Activated CD4-positive, alpha-beta T cell treated with anti-CD3 and anti-CD28 coated beads, Interleukin-2, Interleukin-6, amounts not matched to agents 100 ng/mL and 50 ng/mL, durations not matched to agents 16 hours and 8 hours (primary cell): ENCODE results near the gene STK25.

Source experiments
- DNase-seq: peaks from one replicate; pipeline ENCODE4 v3.0.0-alpha.2; 2020

Gene STK25

DNA sequence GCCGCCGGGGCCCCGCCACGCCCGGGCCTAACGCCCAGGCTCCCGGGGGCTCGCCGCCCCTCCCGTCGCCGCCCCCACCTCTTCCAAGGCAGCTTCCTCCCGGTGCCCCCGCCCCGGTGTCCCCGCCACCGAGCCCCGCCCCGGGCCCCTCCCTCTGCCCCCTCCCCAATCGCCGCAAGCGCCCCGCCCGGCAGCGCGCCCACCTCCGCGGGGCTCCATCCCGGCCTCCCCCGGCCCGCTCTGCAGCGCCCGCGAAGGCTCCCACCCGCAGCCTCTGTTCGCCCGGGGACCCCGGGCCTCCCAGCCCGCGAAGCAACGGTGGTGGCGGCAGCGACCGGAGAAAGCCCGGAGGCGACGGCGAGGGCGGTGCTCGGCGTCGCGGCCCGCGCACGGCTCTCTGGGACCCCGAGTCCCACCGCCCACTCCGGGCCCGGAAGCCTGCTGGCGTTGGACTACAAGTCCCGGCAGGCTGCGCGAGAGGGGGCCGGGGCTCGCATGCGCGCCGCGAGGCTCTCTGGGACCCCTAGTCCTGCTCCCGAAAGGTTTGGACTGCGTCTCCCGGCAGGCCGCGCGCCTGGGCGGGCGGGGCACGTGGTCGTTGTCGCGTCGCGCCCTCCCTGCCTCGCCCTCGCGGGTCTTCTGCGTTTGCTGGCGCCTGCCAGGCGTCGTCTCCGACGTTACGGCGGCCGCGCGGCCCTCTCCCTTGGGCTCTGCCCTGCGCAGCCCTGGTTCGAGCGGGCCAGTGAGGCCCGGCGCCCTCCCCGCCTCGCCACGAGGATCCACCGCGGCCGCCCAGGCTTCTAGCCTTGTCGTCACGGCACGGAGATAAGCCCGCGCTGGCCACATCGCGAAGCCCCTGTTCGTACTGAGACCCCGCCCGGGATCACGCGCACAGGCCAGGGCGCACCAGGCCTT lies at the start of gene STK25:
STK25 (minus strand) TSS at position 345 of the 915 bp plus-strand sequence. CDS start 549 bp downstream, outside the sequence.
- DNase-seq = peak; percentile 99

DNA sequence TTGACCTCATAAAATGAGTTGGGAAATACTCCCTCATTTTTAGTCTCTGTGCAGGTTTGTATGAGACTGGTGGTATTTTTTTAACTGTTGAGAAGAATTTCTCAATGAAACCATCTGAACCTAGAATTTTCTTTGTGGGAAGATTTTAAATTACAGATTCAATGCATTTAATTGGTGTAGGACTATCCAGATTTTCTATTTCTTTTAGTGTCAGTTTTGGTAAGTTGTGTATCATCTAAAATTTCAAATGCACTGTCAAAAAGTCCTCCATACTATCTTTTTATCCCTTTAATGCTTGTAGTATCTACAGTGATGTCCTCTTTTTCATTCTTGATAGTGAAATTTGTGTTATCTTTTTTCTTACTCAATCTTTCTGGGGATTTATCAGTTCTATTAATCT lies 48.4 kb upstream of the STK25 start:
- DNase-seq = no peak

DNA sequence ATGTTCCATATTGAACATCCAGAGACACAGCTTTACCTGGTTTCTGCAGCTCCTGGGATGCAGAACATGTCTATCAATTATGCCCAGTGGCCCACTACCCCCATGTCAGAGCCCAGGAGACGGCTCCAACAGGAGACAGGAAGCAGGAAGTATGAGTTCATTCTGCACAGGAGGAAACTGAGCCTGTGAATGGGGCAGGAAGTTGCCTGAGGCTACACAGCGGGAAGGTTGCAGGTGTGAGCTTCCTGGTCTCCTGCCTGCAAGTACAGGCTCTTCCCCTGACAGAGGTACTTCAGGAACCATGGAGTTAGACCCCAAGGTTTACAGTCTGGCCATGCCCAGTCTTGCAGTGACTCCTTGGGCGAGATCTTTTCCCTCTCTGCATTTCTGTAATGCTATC lies 47.3 kb upstream of the STK25 start:
- DNase-seq = no peak

DNA sequence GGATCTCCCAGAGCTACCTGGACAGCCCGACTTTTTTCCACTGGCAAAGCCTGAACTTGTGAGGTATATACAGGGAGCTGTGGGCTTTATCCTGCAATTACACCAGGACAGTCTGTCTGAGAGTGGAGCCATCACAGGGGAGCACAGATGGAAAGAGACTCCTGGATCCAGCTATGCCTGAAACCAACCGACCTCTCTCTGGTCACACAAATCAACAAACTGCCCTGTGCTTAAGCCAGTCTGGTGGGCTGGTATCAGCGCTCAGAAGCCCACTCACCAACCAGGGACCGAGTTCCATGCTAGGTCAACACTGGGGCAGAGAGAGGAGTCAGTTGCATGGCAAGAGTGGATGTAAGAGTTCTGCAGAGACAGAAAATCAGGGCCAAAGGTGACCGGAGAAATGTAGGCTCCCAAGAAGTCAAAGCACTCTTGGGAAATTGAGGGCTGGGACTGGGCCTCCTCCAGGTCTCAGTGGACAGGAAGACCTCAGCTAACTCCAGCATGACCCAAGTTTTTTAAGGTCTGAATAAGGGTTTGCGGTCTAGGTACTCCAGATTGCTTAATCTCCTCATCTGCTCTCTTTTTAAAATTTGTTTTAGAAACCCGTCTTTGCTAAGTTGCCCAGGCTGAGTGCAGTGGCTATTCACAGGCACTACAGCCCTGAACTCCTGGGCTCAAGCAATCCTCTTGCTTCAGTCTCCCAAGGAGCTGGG lies 46.4 kb upstream of the STK25 start:
- DNase-seq = no peak

DNA sequence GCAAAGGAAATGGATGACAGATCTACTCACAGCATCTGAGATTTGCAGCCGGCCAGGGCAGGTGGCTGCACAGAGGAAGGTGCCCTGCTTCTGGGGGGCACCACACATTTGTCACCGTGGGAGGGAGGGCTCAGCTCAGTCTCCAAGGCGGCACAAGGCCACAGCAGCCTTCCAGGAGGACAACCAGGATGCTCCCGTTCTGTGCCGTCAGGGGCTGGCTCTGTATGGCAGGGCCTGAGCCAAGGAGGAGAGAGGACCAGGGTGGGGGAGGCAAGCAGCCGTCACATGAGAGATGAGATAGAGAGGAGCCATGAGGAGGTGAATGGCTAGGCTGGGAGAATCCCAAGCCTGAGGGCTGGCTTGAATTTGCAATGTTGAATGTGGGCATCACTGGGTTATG lies 45.6 kb upstream of the STK25 start:
- DNase-seq = no peak

DNA sequence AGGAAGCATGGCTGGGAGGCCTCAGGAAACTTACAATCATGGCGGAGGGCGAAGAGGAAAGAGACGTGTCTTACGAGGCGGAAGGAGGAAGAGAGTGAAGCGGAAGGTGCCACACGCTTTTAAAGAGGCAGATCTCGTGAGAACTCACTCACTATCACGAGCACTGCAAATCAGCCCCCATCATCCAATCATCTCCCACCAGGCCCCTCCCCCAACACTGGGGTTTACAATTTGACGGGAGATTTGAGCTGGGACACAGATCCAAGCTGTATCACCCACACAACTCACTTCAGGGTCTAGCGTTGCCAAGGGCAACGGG lies 45.1 kb upstream of the STK25 start:
- no peak for DNase-seq

DNA sequence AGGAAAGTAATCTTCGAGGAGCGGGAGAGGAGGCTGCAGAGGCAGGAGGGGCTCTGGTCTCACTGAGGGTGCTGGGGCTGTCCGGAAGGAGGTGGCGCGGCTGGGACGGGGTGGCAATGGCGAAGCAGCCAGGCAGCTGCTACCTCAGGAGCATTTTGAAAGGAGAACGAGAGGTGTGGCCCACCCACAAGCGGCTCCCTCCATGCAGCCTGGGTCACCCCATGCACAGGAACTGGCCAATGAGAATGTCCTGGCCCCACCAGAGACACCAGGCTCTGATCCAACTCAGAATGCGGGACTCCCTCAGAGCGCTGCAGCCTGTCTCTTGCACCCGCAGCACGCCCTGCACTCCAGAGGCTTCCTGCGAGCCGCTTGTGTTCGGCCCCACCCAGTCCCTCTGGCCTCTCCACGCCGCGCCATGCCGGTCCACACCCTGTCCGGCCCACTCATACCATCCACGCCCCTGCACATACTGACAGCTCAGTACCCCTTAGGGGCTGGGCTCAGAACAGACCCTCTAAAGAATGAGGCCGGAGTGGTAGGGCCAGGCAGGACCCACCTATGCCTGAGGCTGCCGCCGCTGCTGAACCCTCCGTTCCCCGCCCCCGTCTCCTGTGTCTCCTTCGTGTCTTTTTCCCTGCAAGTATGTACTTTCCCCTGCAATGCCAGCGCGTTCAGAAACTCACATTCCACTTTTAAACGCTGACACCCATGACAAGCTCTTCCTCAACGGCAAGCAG lies 43.8 kb upstream of the STK25 start:
- no peak for DNase-seq

DNA sequence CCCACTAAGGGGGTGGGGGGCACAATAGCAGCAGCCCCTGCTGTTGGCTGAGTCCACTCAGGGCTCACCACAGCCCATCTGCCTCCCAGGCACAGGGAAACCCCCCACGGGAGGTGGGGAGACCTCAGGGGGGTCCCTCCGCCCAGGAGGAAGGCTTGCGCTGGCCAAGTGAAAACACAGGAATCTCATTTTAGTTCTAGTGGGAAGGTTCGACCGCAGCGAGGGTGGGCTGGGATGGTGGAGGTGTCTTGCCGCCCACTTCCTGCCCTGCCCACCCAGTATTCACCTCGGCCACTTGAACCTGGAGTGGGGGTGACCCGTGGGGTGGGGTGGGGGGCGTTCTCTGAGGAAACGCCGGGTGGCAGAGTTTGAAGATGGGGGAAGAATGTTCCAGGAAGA lies 43.2 kb upstream of the STK25 start:
- no peak for DNase-seq

DNA sequence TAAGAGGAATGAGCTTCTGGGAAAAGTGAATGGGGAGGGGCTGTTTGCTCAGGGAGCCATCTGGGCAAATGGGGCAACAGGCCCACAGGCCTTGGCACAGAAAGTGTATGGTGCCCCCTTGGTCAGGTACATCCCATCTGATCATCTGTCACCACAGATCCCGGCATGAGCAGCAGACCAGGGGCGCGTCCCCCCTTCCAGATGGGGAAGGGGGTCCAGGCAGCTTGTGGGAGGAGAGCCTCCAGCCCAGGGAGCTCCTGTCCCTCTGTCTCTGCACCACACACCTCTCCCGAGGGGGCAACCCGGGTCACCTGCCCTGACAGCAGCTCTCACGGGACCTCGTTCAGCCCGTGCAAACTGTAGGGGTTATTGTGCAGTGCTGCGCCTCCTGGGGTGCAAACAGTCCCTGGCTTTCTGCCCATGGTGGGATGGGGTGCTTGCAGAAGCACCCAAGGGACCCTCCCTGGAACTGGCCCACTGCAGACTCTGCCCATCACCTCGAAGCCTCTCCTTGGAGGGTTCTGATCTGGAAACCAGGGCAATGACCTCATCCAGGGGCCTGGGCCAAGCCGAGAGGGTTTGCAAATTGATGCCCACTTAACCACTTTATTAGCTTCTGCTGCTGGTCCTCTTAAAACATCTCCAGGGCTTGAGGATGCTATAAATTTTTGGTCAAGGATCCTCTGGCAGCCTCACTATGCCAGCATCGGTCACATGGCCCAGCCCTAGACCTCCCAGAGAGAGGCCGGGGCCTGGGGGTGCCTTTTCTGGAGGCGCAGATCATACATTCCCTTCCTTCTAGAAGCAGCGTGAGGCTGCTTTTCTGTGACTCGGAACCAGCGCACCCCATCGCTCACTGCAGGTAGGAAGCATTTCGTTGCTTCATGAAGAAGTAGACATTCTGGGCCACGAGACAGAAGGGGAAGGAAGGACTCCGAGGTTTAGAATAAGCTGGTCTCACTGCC lies 42.5 kb upstream of the STK25 start:
- no peak for DNase-seq

DNA sequence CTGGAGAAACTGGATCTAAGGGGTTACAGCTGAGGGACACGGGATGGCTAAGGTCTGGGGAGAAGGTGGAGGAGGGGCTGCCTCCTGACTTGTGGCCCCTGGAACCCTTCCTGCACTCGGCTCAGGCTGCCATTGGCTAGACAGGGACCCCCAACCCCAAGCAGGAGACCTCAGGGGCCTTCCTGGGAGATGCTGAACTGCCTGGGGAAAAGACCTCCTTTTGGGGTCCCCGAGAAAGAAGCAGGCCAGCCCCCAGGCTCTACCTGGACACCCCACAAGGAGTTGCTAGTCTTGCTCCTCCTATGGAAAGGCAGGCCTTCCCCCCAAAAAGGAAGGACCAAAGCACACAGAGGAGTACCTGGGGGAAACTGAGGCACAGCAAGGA lies 40.1 kb upstream of the STK25 start:
- no peak for DNase-seq

DNA sequence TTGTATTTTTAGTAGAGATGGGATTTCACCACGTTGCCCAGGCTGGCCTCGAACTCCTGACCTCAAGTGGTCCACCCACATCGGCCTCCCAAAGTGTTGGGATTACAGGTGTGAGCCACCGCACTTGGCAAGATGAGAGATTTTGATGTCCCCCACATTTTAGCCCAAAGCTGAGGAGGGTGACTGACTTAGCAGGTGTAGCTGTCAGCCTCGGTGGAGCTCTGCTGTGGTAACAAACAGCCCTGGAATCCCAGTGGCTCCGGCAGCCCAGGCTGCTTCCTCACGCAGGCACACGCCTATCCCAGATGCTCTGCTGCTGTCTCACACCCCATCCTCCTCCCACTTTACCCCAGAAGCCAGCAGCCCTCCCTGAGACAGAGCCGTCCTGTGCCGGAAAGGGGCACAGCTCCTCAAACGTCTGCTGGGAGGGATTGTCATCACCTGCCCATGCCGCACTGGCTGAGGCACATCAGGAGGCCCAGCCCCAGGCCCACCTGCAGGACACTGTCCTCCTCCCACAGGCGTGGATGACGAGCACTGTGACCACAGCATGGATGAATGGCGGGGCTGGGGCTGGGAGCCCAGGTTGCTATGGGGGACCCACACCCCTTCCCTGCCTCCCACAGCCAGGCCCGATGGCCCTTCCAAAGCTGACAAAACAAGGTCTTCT lies 39.5 kb upstream of the STK25 start:
- DNase-seq = no peak

DNA sequence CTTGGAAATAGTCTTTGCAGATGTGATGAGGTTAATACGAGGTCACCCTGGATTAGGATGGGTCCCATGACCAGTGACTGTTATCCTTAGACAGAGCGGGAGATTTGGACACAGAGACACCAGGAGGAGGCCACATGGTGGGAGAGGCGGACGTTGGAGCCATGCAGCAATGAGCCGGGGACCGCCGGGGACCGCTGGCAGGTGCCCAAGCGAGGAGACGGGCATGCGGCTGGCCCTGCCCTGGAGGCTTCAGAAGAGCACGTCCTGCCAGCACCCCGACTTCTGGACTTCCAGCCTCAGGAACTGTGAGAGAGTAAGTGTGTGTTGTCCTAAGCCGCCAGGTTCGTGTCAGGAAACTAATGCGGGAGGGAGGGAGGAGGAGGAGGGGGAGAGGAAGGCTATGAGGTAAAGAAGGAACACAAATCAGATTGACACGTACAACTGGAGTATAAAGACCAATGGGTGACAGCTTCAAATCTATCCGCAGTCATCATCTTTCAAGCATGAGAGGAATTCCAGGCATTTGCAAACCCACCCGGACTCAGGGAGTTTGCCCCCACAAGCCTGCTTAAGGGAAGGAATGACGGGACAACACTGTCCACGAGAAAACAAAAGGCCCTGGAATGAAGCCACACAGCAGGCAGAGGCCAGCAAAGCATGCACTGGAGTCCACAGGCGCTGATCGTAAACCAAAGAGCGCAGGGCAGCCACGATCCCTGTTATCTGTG lies 38.6 kb upstream of the STK25 start:
- no peak for DNase-seq

DNA sequence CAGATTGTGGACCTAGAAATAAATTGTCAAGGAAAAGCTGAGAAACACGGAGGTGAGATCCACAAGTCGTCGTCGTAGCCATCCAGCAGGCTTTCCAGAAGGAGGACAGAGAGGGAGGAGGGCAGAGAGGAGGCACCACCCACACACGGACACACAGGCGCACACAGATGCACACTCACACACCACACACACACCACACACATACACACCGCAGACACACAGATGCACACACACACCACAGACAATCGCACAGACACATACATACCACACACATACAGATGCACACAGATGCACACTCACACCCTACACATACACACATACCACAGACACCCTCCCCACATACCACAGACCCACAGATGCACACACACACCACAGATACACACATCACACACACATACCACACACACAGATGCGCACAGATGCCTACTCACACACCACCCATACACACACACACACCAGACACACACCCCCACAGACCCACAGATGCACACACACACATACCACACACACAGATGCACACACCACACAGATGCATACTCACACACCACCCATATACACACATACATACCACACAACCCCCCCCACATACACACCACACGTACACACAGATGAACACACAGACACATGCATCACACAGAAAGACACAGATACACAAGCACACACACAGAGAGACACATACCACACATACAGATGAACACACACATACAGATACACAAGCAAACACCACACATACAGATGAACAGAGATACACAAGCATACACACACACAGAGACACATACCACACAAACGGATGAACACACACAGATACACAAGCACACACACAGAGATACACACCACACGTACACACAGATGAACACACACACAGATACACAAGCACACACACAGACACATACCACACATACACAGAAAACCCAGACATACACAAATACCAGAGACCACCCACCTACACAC lies 37.4 kb upstream of the STK25 start:
- DNase-seq = no peak

DNA sequence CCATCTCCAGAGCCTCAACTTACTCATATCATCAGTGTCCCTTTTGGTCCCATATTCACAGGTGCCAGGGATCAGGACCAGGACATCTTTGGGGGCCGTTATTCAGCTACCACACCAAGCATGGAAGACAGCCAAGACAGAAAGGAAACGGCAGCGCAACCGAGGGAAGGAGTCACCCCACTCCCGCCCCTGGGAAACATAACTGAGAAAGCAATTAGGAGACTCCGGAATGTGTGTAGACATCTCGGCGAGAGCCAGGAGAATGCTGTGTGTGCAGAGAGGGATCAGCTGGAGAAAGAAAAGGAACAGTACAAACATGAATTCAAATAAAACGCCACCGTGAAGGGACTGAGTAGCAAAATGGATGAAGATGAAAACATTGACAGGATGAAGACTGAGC lies 36.7 kb upstream of the STK25 start:
- no peak for DNase-seq

DNA sequence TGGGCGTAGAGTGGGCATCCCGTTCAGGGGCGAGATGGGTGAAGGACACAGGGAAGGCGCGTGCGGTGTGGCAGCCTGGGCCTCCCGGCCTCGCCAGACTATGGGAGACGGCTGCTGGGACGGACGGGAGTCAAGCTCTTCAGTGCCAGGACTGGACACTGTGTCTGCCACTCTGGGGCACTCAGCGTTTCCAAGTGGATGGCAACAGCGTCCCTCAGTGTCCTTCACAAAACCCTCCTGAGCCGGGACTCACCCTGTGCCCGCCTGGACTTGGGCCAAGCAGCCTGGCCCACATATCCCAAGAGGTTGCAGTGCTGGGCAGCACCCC lies 33.9 kb upstream of the STK25 start:
- no peak for DNase-seq

DNA sequence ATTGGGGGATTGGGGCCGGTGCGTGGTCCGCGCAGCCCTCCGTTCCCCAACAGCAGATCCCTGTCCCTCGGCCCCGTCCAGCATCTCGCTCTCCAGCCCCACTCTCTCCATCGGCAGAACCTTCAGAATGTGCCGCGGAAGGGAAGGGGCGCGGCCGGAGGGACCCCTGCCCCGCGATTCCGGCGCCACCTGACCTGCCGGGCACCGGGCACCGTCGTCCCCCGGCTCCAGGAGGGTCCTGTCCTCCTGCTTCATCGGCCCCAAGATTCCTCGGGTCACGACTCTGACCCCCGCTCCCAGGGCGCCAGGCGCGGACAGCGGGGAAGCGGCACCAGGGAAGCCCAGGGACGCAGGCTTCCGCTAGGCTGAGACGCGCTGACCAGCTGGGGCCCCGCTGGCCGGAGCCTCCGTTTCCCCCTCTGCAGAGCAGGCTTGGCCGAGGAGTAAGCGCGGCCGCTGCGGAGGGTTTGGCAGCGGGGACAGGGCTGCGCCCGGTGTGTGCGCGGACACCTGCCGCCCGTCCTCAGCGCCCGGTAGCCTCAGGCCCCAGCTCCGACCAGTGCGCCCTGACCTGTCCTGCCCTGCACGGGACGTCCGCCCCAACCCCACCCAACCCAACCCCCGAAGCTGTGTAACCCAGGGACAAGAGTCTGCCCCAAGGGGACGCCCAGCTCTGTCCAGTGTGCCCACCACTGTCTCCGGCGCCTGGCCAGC lies 33.3 kb upstream of the STK25 start:
- DNase-seq = no peak

DNA sequence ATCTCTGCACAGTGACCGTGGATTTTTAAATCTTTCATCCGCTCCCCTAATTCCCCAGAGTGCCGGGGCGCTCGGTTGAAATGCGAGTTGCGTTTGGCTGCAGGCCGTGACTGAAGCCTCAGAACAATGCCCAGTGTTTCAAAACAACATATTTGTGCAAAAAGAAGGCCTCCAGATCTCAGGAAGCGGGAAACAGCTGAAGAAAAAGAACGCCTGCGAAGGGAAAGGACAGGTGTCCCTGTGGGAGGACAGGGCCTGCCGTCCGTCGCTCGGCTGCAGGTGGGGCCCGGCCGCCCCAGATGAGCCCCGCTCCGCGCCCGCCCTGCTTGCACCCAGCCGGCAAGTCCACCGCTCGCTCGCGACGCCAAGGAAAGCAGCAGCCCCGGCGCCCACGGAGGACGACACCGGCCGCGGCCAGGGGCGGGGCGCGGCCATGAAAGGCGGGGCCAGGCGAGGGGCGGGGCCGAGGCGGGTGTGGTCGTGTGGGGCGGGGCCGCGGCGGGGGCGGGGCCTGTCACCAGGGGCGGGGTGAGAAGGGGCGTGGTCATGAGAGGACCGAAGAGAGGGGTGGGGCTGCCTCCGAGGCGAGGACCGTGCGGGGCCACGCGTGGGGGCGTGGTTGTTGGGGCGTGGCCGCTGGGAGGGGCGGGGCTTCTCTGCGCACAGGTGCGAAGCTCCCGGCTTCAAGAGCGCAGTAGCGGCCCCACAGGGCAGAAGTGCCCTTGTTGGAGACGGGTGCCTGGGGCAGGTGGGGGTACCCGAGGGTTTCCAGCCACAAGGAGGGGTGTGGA lies 32.6 kb upstream of the STK25 start:
- peak; percentile 76 for DNase-seq

DNA sequence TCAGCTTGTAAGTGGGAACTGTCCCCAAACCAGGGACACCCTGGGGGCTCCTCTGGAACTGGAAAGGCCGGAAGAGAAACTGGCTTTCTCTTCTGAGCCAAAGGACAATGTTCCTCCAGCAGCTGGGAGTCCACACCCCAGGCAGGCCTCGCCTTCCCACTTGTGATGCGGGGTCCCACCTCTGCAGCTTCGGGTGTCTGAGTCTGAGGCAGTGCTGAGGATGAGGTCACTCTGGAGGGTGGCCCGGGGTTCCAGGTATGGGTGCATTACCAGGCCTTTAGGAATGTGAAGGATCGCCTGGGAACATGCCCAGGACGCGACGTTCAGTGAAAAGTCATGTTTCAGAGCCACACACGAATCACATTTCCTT lies 32.0 kb upstream of the STK25 start:
- no peak for DNase-seq
